Measurements from ENCODE around the gene MAP1B.

Gene MAP1B

DNA sequence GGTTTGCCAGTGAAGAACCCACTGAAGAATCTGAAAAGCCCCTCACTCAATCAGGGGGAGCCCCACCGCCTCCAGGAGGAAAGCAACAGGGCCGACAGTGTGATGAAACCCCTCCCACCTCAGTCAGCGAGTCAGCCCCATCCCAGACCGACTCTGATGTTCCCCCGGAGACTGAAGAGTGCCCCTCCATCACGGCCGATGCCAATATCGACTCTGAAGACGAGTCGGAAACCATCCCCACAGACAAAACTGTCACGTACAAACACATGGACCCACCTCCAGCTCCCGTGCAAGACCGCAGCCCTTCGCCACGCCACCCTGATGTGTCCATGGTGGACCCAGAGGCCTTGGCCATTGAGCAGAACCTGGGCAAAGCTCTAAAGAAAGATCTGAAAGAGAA, 92.4 kb downstream of the MAP1B start:
- no peak for DNase-seq

DNA sequence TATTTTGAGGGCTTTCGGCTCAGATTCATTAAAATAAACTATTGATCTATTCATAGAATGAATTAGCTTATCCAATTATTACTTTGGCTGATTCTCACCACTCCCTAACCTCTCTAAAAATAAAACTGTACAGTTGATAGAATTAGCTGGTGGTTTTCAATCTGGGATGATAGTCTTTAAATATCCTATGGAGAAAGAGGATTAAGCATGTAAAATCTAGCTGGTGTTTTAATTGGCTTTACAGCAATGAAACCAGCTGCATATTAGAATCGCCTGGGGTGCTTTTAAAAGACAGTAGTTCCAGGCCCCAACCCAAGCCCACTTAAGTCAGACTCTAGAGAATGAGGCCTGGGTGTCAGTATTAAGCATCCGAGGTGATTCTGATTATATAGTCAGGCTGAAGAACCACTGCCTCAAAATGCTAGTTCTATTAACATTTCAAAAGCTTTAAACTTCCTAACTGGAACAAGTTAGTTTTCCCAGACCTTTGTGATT, 95.1 kb downstream of the MAP1B start:
- no peak for DNase-seq

DNA sequence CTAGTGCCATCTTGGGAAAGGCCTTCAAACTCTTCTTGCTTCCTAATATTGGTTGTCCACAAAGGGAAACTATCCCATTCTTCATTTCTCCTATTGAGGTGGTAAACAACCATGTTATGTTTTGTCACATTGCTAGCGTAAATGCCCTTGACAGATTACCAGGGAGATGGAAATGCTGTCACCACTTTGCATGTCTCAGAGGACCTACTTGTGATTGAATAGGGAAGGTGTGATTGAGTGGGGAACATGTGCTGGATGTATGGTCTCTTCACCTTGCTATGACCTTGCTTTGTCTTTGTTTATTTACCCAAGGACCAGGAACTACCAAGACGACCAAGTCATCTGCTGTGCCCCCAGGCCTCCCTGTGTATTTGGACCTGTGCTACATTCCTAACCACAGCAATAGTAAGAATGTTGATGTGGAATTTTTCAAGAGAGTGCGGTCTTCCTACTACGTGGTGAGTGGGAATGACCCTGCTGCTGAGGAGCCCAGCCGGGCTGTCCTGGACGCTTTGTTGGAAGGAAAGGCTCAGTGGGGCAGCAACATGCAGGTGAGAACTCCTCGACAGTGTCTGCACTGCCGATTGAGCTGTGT, 96.1 kb downstream of the MAP1B start:
- DNase-seq = no peak

DNA sequence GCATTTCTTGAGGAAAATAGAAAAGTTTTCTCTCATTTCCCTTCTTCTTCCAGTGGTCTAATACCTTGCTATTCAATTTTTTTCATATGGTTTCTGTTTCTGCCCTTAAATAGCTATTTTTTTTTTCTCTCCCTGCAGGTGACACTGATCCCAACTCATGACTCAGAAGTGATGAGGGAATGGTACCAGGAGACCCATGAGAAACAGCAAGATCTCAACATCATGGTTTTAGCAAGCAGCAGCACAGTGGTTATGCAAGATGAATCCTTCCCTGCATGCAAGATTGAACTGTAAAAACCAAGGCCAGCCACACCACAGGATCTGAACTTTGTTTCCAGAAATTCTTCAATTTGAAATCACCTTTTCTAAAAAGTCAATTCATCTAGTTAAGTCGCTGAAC, 97.7 kb downstream of the MAP1B start:
- DNase-seq = no peak

DNA sequence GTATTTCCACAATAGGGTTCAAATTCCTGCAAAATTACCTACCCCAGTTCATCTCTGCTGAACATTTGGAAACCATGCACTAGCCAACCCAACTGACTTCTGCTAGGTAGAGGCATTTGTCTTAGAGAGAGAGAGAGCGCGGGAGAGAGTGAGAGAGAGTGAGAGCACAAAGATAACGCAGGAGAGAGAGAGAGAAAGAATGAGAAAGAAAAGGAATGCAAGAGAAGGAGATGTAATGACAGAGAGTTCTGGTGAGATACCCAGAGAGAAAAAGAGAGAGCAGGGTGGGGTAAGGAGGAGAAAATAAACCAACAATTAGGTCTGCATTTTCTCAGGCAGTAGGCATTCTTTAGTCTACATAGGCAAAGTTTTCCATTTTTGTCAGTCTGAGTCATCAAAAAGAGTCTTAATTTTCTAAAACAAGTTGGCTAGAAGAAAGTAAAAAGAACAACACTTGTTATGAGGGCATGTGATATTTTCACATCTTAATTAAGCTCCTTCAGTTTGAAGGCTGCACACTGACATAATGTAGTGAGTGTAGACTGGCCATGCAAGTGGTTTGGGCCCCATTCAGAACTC, 98.2 kb downstream of the MAP1B start:
- DNase-seq = no peak

DNA sequence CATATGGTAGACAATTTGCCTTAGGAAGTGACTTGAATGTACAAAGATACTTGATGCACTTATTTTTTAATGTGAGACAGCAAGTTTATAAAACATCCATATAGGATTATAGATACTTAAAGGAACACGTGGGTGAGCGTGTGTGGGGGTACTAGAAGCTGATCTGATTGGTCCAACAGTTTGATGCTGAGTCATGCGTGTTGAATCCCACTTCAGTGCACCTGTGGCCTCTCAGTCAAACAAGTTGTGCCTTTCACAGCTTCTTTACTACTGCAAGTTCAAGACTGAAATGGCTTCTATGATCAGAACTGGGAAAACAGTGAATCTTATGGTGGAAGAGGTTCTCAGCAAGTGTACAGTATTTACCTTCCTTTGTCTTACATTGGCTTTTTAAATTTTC, 98.9 kb downstream of the MAP1B start:
- DNase-seq = no peak

DNA sequence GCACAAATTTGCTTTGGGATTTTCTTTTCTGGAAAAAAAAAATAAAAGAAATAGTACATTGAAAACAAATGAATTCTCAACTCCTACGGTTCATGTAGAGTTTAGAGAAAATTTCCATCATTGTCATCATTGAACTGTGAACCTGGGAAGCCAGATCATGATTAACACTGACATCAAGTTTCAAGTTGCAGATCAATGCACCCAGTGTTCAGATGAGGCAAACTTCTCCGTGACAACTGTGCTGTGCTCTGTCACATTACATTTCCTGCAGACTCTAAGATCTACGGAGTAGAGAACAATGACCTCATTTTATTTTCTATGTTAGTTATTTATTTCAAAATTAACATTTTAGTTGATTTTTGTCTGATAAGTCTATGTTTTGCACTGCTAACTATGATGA, 99.7 kb downstream of the MAP1B start:
- DNase-seq = no peak

DNA sequence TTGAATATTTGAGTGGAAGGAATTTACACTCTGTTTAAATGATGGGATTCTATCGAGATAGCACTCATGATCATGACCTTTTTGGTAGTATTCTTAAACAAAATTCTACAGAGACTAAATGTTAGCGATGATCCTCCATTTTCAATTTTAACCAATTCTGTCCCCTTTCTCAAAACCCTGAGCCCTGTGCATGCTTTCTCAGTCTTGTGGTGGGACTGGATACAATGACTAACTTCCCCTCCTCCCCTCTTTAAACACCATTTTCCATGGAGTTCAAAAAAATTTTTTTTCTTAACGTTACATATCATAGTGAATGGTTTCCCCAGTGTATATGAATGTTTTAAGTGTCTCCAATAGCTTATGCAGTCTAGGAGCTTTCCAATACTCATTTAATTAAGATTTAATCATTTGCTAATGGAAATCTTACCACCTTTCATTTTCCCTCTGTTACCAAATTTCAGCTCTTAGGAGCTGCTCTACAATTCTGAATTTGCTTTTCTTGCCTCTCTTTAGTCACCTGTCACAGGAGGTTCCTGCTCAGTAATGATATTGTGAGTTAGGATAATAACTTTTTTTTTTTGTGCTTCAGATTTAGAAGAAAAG, 101.2 kb downstream of the MAP1B start:
- DNase-seq = no peak

DNA sequence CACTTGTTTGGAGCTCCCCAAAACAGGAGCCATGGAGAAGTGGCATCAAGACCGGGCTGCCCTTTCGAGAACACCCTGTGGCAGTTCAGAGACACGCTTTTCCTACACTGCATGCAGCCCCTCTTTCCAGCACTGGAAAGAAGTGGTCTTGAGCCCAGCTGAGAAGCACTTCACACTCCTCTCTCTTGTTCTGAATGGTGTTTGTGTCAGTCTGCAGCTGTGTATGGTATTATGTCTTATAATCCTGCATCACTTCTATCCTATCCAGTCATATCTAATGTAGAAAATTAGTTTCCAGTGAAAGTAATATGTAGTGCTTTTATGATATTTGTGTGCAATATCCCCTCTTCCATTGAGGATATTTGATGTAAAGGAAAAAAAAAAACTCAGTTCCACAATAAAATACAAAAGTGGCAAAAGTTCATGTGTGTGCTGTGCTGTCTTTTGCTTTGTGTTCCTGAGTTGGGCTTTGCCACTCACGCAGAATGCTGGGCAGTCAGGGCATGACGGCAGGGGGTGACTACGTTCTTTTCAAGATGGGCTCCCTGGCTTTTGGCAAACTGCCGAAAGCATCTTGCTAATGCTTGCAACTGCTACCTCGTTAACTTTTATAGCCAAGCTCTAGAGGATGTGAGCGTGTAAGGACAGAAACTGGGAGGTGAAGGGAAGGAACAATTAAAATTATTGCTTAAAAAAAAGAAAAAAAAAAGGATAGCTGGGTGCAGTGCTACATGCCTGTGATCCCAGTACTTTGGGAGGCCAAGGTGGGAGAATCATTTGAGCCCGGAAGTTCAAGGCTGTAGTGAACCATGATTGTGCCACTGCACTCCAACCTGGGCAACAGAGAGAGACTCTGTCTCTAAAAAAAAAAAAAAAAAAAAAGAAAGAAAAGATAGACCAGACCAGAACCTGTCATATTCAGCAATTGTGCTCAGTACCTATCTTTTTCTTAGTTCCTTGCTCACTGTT, 102.2 kb downstream of the MAP1B start:
- peak in 1 of 2 donors; percentile 22 for DNase-seq

DNA sequence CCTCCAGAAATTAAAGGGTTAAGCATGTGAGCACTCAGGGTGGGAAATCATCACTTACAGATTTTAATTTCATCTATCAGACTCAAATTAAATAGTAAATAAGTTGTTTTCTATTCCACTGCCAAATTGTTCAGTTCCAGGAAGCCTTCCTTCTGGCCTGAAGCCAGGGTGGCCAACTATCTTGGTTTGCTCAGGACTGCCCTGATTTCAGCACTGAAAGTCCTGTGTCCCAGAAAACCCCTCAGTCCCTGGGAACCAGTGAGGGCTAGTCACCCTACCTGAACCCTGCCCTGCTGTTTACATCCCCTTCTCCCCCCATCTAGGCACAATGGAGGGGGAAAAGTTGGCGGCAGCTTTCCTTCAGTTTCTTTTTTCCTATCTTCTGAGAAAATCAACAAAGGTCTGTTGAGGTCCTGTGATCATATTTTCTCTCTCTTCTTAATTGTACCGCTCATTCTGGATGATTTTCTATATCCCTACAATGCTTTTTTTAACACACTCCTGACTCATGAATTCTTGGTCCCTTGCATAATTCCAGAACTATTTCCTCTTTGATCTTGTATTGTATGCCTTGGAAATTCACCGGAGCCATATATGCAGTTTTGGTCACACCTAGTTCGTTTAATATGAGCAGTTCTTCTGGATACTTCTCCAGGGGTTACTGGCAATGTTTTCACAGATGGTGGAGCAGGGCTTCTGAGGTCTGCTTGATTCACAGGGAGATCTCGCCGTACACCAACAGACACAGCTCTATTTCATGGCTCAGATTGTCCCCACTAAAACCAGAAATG, 103.8 kb downstream of the MAP1B start:
- DNase-seq = no peak

DNA sequence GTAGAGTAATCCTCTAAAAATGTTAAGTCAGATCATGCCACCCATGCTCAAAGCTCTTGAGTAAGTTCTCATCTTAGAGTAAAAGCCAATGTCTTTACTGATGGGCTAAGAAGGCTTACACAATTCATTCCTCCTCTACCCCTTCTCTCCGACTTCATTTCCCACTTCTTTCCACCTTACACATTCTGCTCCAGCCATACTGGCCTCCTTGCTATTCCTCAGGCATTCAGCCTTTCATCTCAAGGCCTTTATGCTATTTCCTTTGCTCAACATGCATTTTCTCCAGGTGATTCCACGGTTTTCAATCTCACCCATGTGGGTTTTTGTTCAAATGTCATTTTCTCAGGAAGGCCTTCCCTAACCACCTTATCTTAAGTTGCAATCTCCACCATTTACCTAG, 104.9 kb downstream of the MAP1B start:
- no peak for DNase-seq

DNA sequence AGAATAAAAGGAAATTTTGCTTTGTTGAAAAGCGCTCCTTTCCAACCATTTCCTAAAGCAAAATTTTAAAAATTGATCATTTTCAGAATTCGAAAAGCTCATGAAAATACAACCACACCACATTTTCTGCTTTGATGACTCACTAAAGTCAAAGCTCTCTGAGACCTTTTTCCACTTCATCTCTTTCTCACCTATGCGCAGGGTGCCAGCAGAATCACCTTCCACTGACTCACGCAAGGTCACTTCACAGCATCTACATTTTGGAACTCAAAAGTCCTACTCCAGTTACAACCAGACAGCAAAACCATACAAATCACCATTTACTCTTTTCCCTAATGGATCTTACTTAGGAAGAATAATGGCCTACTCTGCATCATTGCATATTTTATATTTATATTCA, 106.2 kb downstream of the MAP1B start:
- DNase-seq = no peak

DNA sequence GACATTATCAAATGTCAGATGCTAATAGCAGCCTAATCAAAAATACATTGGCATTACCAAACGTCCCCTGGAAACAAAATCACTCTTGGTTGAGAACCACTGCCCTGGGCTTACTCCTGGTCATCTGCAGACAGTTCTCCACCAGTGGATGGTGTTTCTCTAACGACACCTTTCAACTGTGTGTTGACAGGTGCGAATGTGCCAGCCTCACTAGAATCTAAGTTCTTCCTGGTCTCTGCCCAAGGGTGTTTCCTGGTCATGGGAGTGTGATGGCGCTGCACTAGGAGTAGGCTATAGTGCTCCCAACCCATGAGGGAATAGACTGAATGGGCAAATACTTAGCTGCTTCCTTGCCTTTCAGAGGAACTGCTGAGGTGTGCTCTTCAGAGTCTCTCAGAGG, 106.9 kb downstream of the MAP1B start:
- DNase-seq = no peak

DNA sequence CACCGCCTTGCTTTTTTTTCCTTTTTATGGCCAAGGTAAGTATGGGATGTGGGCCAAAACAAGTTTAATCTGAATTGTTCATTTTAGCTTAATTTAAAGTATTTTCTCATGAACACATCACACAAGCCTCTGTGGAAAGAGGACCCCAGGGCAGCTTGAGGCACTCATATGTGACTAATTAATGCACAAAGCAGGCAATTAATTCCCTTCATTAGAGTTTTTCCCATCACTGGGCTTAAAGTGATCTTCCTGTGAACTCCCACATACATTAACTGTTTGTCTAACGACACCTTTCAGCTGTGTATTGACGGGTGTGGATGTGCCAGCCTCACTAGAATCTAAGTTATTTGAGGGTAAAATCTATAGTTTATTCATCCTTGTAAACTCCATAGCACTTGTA, 109.5 kb downstream of the MAP1B start:
- DNase-seq = no peak

DNA sequence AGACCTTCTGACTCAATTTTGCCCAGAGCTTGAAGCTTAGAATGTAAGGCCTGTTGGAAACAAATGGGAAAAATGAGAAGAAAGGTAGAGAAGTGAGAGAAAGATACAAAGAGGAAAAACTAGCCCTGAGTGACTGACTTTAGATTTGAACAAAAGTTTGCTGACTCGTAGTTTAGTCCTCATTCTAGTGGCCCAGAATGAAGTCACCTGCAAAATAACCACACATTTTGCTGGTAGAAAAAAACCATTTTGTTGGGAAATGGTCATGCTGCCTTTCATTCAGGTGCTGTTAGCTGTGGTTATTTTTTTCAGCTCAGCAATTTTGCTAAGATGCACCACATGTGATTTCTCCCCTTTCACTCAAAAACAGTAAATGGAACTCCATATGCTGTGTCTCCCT, 113.8 kb downstream of the MAP1B start:
- no peak for DNase-seq

DNA sequence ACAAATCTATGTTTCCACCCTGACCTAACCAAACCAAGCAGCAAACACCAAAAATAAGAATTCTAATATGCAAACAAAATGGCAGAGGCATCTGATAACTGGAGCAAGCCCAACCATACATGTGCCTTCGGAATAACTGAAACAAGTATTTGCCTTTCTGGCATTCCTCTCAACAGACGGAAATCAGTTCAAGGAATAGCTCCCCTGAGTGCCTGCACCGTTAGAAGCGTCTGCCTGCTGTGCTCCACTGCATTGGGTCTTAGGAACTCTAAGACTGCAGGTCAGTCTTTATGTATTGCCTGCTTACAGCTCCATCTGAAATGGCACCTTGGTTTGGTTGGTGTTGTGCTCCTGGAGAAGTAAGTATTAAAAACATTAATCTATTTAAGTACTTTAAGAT, 114.3 kb downstream of the MAP1B start:
- no peak for DNase-seq

DNA sequence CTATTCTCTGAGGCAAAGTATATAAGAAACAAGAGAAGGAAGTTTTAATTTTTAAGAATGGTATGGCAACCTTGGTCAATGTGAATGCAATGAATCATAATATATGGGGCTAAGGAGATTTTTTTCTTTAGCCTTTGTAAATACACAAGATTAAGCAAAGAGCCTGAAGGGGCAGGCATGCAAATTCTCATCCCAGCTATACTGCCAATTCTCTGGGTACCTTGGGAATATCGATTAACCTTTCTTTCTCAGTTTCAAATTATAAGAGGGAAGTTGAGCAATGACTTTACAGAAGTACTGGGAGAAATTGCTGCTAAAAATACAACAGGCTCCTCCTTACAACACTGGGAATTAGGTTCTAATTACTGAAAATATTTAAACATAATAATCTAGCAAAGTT, 115.2 kb downstream of the MAP1B start:
- no peak for DNase-seq

DNA sequence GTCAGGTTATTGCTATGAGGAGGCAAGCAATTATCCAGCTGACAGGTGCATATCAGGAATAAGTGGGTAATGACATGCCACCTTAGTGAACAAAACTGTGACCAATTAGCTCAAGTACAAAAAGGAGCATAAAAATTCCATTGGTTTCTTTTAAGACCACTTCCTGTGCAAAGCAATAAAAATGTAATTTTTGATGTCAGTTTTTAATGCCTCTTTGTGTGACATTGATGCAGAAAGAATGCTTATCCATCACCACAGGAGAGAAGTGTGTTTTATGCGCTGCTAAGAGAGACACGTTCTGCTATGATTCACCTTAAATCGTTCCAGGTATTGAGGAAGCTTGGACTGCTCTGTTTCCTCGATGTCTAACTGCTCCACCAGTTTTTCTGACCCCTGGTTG, 116.1 kb downstream of the MAP1B start:
- DNase-seq = no peak

DNA sequence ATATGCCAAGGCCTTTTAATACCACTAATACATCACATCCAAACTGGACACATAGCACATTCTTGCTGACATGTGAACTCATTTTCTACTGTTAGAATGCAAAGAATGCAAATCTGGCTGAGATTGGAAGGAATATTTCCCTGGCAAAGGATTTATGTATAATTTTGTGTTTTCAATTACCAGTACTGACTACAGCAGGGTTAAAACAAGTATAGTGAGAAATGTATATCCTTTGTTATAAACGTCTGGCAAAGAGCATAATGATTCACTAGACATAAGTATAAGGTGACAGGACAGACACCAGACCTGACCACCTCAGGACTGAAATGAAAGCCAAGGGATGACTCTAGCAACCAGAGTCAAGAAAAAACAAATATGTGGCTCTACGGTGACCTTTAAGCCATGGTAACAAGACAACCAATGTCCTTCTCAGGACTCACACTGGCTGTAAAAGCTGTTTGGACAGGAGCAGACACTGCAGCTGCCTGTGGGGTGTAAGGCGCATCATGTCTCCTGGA, 117.7 kb downstream of the MAP1B start:
- DNase-seq = no peak

DNA sequence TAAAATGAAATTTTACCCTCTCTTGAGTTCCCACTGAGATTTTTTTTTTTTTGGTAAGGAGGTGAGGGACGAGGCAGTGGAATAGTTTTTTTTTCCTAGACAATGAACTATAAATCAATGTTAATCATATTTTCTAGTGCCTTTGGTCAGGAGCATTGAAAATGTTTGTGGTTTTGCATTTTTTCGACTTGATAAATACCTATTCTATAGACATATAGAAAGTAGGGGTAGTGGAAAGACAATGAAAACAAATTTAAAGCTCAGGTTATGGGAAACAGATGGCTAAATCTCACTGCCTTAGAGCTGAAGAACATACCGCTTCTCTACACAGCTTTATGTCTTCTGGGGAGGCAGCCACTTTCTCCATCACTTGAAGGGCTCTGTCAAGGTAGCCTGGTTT, 118.5 kb downstream of the MAP1B start:
- DNase-seq = no peak

DNA sequence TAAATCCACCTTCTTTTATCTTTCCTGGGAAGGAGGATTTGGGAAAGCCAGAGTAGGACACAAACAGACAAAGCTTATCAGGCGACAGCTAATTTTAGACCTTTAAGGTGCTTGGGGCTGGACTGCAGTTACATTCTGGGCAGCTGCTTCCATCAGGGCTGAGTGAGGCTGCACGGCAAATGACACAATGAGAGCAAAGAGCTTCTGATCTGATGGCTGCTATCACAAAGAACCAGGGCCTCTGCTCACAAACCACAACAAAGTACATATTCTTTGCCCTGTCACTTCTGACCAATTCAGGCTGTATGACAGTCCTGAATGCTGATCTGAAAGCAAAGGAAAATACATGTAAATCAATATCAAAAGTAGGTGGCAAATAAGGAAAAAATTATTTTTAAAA, 119.7 kb downstream of the MAP1B start:
- peak in 1 of 2 donors; percentile 20 for DNase-seq

DNA sequence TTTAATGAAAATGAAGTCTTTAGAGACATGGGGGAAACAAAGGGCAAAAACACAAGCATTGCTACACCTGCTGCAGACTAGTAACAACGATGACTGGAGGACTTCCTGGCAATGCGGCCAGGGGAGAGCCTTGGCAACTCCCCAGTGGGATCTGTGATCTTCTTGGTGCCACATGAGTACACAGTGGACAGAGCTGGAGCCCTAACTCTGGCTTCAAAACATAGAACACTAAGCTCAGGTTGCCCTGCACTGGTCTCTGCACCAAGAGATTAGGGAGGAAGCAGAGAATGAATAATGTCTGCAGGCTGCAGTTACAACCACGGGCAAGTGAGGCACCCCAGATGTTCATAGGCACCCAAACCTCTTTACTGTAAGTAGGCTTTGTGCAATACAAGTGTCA, 121.7 kb downstream of the MAP1B start:
- DNase-seq = no peak

Data from hippocampal formation (tissue), 2 donors.